Dermis blood vessel endothelial cell (primary cell): Measurements from ENCODE around the gene ATP6V1A. TPM values are rescaled to one million over a fixed set of nuclear protein-coding genes. Genes with fewer than 3 reads are reported as not detected.
A peak's percentile ranks its signal among the peaks of the same experiment; 100 is the strongest.
"Not testable (repeated sequence)": the region's sequence is repeated elsewhere in the genome, so short reads cannot be mapped to it uniquely, and the experiment has no call there.

ENCODE experiments used
- DNase-seq: peaks from one replicate; pipeline ENCODE4 v3.0.0; 2010
- total RNA-seq: library from RNA; depleted of rRNA; stranded (reverse); fragments of >200 nt; gene quantifications from 2 replicates; pipeline ENCODE4 v1.2.3, GENCODE V29; 2014

Gene ATP6V1A
- total RNA-seq, 1 donor from 2014 or later, result 196 TPM

- DNase-seq, result no peak
These were observed 82.9 kb downstream of the ATP6V1A start for GRCh38 chr3:113829576-113830354.

GRCh38 chr3:113831103-113831355 is 84.2 kb downstream of the ATP6V1A start:
- DNase-seq, result no peak

GRCh38 chr3:113832477-113833164 is 85.8 kb downstream of the ATP6V1A start:
- DNase-seq, result no peak

GRCh38 chr3:113834983-113835382 is 88.1 kb downstream of the ATP6V1A start:
- DNase-seq, result no peak

- peak; percentile 96 for DNase-seq
These were observed 91.9 kb downstream of the ATP6V1A start, which contains the start of gene GRAMD1C for GRCh38 chr3:113838631-113839209. Gene GRAMD1C (plus strand): TSS chr3:113838788. CDS start chr3:113838910, 122 bp downstream.

GRCh38 chr3:113839551-113839950 is 92.7 kb downstream of the ATP6V1A start:
- DNase-seq, result no peak

GRCh38 chr3:113844622-113845222 is 97.9 kb downstream of the ATP6V1A start:
- DNase-seq, result peak; percentile 68

- no peak for DNase-seq
These were observed 100.4 kb downstream of the ATP6V1A start for GRCh38 chr3:113847247-113847646.

- DNase-seq, result no peak
These were observed 101.0 kb downstream of the ATP6V1A start for GRCh38 chr3:113847664-113848461.

- not testable (repeated sequence) for DNase-seq
These were observed 102.2 kb downstream of the ATP6V1A start for GRCh38 chr3:113849071-113849470.

GRCh38 chr3:113849841-113850240 is 103.0 kb downstream of the ATP6V1A start:
- not testable (repeated sequence) for DNase-seq

- not testable (repeated sequence) for DNase-seq
These were observed 103.6 kb downstream of the ATP6V1A start for GRCh38 chr3:113850391-113850790.

- DNase-seq, result no peak
These were observed 105.7 kb downstream of the ATP6V1A start for GRCh38 chr3:113852506-113852905.

Other genes with a start within 250 kb of the ATP6V1A start
- 6.6 and 8.5 TPM in 2 replicates for gene SPICE1, start 231.9 kb upstream of the ATP6V1A start, total RNA-seq
- 0.09 TPM in 1 of 2 replicates, not detected in the other for gene SIDT1, start 214.5 kb upstream of the ATP6V1A start, total RNA-seq
- 6.5 and 12.3 TPM in 2 replicates for gene USF3, start 50.4 kb upstream of the ATP6V1A start, total RNA-seq
- gene NAA50, start 786 bp upstream of the ATP6V1A start, total RNA-seq, result 200 and 201 TPM in 2 replicates
- gene GRAMD1C, start 91.8 kb downstream of the ATP6V1A start, total RNA-seq, result 58.2 and 65.7 TPM in 2 replicates
- 14.9 and 21.4 TPM in 2 replicates for gene ZDHHC23, start 201.0 kb downstream of the ATP6V1A start, total RNA-seq